Activated naive CD4-positive, alpha-beta T cell treated with anti-CD3 and anti-CD28 coated beads, Interleukin-2, amount 50 U/mL, for 24 hours (primary cell): ENCODE data around the gene TBC1D7.
"Not testable (repeated sequence)": the region's sequence is repeated elsewhere in the genome, so short reads cannot be mapped to it uniquely, and the experiment has no call there.

Source experiments
- H3K27ac Mint-ChIP-seq: one replicate; pipeline ENCODE4 v1.8.0; 2021; ENCODE audit warnings: mild to moderate bottlenecking, mixed read lengths
- H3K27me3 Mint-ChIP-seq: one replicate; pipeline ENCODE4 v1.8.0; 2021; ENCODE audit warnings: mixed read lengths
- H3K36me3 Mint-ChIP-seq: one replicate; pipeline ENCODE4 v1.8.0; 2021; ENCODE audit warnings: mixed read lengths
- H3K4me1 Mint-ChIP-seq: one replicate; pipeline ENCODE4 v1.8.0; 2021; ENCODE audit warnings: mixed read lengths
- H3K4me3 Mint-ChIP-seq: one replicate; pipeline ENCODE4 v1.8.0; 2021; ENCODE audit warnings: mild to moderate bottlenecking, mixed read lengths
- H3K9me3 Mint-ChIP-seq: one replicate; pipeline ENCODE4 v1.8.0; 2021; ENCODE audit warnings: mixed read lengths

TBC1D7 gene

DNA sequence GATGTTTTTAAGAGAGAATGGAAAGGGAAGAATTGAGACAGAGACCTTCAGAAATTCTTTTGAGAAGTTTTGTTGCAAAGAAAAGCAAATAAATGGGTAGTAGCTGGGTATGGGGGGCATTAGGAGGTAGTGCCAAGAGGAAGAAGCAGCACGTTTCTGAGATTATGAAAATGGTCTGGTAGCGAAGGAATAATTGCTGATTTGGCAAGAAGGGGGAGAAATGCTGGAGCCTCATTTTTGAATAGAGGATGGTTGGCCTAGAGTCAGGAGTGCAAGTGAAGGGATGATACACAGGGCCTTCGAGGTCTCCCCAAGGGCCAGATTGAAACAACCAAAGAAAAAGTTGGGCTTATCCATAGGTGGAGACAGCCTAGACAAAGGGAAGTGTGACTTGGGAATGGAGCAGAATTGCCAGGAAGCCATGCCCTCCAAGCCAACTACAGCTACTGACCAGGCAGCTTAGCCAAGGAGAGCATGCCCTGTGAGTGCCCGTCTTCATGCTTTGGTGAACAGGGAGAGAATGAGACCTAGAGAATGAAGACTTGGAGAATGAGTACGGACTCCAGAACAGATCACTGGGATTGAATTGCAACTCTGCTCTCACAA lies 14.2 kb upstream of the TBC1D7 start:
- Mint-ChIP-seq H3K4me3 (no peak overlapping the region), H3K27ac (no peak overlapping the region), H3K4me1 (no peaks in the 10 kb centered on the region)

DNA sequence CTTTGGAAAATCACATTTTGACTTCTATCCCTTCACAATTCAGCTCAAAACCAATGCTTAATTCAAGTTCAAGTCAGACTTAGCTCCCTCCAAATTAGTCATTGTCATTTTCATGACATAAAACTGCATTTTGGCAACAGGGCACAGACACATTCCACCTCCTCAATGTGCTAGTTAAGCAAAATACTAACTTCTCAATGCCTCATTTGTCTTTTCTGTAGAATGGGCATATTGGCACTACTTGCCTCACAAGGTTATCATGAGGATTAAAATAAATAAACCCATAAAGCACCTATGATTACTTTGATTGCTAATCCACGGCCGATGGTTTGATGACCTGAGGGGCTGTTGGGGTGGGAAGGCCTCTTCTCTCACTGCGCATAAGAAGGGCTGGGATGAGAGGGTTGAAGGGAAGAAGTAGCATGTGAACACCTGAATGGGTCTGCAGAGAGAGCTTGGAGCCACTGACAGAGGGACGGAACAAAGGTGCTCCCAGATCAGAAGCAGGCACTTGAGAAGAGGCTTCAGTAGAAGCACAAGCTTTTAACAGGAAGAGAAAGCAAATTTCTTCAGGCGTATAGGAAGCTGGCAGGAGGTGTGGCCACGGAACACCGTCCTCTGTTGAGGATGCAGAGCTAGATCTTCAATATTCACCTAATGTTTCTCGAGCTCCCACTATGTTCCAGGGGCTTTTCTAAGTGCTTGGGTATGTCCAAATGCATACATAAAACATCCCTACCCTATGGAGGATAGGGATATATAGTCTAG lies 11.7 kb upstream of the TBC1D7 start:
- no peak overlapping the region for H3K4me3 Mint-ChIP-seq
- H3K9me3 Mint-ChIP-seq, result peaks cover 8% of the 10 kb centered on the region
- peaks cover 4% of the 10 kb centered on the region for H3K36me3 Mint-ChIP-seq
- H3K27ac Mint-ChIP-seq, result no peak overlapping the region
- H3K4me1 Mint-ChIP-seq, result peaks cover 6% of the 10 kb centered on the region
- H3K27me3 Mint-ChIP-seq, result no peaks in the 10 kb centered on the region

More for the DNA sequence above, 14.2 kb upstream of the TBC1D7 start:
- H3K27me3 Mint-ChIP-seq, result no peaks in the 10 kb centered on the region
- peaks cover 8% of the 10 kb centered on the region for H3K9me3 Mint-ChIP-seq
- peaks cover 4% of the 10 kb centered on the region for H3K36me3 Mint-ChIP-seq

DNA sequence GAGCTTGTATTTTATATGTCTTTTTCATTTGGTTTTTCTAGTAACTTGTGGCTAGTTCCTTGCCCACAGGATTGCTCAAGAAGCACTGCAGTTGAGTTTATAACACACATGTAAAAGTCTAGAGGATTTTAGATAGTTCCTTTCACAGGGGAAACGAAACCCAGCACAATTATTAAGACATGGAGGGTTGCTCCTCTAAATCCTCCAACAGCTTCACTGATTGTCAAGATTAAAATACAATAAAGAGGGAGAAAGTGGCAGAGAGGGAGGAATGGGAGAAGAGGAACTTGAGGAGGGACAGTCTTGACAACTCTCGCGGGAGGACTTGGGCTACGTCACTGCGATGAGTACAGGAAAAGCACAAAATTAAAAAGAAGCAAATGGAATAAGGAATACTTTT lies 9.7 kb upstream of the TBC1D7 start:
- no peak overlapping the region for H3K27ac Mint-ChIP-seq
- peaks cover 8% of the 10 kb centered on the region for H3K9me3 Mint-ChIP-seq
- H3K36me3 Mint-ChIP-seq, result peaks cover 4% of the 10 kb centered on the region
- H3K4me3 Mint-ChIP-seq, result no peak overlapping the region
- no peaks in the 10 kb centered on the region for H3K27me3 Mint-ChIP-seq
- H3K4me1 Mint-ChIP-seq, result peaks cover 10% of the 10 kb centered on the region

DNA sequence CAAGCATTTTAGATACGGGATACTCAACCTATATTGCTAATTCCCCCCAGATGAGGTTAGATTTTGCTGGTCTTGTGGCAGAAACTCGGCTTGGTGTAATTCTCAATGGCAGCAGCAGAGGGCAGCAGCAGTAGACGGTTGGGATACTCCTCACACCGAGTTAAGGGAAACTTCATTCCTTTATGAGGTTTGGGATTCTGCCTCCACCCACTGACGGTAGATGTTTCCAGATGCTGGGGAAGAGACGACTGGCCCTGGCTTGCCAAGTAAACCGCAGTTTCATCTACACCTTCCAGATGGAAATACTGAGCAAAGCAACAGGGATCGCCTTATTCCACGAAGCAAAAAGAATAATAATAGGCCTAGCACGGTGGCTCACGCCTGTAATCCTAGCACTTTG lies 8.2 kb upstream of the TBC1D7 start:
- H3K27me3 Mint-ChIP-seq, result no peaks in the 10 kb centered on the region
- H3K4me3 Mint-ChIP-seq, result no peak overlapping the region
- no peak overlapping the region for H3K27ac Mint-ChIP-seq
- no peaks in the 10 kb centered on the region for H3K9me3 Mint-ChIP-seq
- H3K4me1 Mint-ChIP-seq, result peaks cover 10% of the 10 kb centered on the region
- H3K36me3 Mint-ChIP-seq, result no peaks in the 10 kb centered on the region

DNA sequence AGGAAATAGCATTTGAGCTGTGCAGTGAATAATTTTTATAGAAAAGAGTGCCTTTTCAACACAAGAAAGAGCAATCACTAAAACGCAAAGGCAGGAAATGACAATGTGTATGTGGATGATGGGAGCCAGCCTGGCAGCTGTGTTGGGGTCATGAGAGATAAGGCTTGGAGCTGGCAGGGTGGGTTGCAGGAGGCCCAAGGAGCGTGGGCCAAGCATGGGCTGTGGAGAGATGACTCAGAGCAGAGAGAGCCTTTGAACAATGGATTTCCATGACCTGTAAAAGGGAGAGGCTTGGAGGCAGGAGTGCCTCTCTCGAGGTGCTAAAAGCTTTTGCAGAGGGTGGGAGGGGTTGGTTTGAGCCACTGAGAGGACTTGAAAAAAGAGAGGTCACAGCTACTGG lies 6.6 kb upstream of the TBC1D7 start:
- Mint-ChIP-seq H3K27me3 (no peaks in the 10 kb centered on the region), H3K36me3 (no peaks in the 10 kb centered on the region), H3K4me1 (peaks cover 10% of the 10 kb centered on the region), H3K4me3 (no peak overlapping the region), H3K27ac (peak overlapping the region; percentile 19), H3K9me3 (no peaks in the 10 kb centered on the region)

DNA sequence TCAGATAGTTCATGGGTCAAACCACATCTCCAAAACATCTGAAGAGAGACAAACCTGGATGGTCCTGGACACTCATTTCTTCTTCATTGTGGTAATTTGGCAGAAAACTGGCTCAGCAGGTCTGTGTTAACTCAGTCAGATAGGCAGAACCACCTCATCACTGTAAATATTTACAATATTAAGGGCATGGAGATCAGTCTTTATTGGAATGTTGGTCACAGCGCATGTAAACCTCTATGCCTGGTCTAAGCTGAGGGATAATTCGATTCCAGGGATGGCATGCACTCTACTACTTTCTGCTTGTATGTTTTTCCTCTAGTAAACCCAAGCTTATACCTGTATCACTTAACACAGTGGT lies 4.0 kb upstream of the TBC1D7 start:
- no peak overlapping the region for H3K4me3 Mint-ChIP-seq
- H3K9me3 Mint-ChIP-seq, result no peaks in the 10 kb centered on the region
- no peaks in the 10 kb centered on the region for H3K36me3 Mint-ChIP-seq
- no peaks in the 10 kb centered on the region for H3K27me3 Mint-ChIP-seq
- no peak overlapping the region for H3K27ac Mint-ChIP-seq
- H3K4me1 Mint-ChIP-seq, result peaks cover 23% of the 10 kb centered on the region

DNA sequence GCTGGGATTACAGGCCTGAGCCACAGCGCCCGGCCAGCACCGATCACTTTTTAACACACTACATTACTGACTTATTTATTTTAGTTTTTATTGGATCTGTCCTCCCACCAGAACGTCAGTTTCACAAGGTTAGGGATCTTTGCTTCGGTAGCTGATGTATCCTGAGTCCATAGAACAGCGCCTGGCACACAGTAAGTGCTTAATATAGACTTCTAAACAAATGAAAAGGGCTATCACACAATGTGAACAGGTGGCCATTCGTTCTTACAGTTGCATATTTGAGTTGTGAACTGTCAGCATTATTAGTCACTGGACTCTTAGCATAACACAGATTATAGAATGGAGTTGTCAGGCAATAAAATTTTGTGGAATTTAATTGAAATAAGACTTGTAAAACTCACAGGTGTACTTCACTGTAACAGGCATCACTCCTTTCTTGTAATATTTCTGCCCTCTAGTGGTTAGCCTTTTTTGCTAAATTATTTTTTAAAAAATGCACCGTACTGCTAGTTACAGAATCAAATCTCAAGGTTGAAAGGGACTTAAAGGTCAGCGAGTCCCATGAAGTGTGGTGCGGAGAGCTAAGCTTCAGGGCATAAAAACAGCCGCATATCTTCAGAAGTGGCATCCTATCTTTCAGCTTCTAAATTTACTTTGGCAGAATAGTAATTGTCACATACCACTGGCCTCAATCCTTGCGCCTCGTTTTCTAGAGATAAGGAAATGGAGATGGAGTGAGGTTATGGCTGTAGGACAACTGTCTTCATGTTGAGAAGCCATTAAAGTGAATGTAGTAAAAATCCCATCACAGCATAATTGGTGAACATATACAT lies 3.4 kb upstream of the TBC1D7 start:
- H3K4me1 Mint-ChIP-seq, result peaks cover 29% of the 10 kb centered on the region
- no peak overlapping the region for H3K27ac Mint-ChIP-seq
- H3K27me3 Mint-ChIP-seq, result no peaks in the 10 kb centered on the region
- H3K36me3 Mint-ChIP-seq, result no peaks in the 10 kb centered on the region
- H3K4me3 Mint-ChIP-seq, result no peak overlapping the region
- no peaks in the 10 kb centered on the region for H3K9me3 Mint-ChIP-seq

DNA sequence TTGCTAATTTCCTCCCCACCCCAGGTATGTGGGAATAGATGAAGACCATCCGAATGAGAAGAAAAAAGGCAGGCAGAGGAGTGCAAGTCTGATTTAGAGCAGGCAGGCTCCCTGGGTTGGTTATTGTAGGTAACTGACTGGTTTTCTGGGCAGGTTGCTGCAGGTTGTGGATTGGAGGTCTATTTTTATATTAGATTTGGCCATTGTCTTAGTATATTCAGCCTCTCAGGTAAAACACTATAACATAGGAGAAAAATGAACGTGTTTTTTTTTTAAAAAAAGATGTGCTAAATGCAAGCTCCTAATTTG lies 492 bp upstream of the TBC1D7 start:
- H3K36me3 Mint-ChIP-seq, result peaks cover 4% of the 10 kb centered on the region
- no peaks in the 10 kb centered on the region for H3K27me3 Mint-ChIP-seq
- H3K4me3 Mint-ChIP-seq, result peak overlapping the region; percentile 93
- peaks cover 26% of the 10 kb centered on the region for H3K4me1 Mint-ChIP-seq
- peak overlapping the region; percentile 94 for H3K27ac Mint-ChIP-seq
- no peaks in the 10 kb centered on the region for H3K9me3 Mint-ChIP-seq

DNA sequence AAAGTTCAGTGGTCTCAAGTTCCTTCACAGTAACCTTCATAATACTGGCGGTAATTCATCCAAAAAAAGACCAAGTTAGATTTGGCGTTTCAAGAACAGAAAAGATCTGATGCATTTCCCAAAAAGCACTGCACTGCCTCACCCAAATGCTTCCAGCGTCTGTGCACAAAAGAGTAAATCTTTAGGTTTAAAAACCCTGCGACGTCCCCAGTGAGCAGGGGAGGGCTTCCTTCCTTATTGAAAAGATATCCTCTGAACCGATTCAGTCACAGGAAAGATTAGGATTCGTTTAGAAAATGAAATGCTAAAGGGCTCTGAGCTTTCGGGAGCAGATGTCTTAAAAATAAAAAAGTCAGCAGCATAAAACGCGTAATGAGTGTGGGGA lies 654 bp downstream of the TBC1D7 start:
- Mint-ChIP-seq H3K4me1 (peaks cover 26% of the 10 kb centered on the region), H3K27ac (peak overlapping the region; percentile 85), H3K36me3 (peaks cover 7% of the 10 kb centered on the region), H3K9me3 (no peaks in the 10 kb centered on the region), H3K27me3 (no peaks in the 10 kb centered on the region), H3K4me3 (peak overlapping the region; percentile 93)

DNA sequence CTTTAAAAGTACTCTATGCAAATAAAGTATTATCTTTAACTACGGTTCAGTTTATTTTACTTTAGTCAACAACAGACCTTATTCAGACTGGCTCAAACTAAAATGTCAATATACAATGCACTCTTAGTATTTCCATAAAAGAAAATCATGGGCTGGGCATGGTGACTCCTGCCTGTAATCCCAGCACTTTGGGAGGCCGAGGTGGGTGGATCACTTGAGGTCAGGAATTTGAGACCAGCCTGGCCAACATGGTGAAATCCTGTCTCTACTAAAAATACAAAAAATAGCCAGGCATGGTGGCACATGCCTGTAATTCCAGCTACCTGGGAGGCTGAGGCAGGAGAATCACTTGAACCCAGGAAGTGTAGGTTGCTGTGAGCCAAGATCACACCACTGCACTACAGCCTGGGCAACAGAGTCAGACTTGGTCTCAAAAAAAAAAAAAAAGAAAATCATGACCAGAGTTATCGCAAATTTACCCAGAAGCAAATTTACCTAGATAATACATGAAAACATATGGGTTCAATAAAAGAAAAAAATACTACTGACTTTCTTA lies 2.2 kb downstream of the TBC1D7 start:
- peaks cover 26% of the 10 kb centered on the region for H3K4me1 Mint-ChIP-seq
- H3K27me3 Mint-ChIP-seq, H3K9me3 Mint-ChIP-seq, H3K27ac Mint-ChIP-seq: not testable (repeated sequence)
- peak overlapping the region; percentile 66 for H3K4me3 Mint-ChIP-seq
- H3K36me3 Mint-ChIP-seq, result peaks cover 13% of the 10 kb centered on the region

DNA sequence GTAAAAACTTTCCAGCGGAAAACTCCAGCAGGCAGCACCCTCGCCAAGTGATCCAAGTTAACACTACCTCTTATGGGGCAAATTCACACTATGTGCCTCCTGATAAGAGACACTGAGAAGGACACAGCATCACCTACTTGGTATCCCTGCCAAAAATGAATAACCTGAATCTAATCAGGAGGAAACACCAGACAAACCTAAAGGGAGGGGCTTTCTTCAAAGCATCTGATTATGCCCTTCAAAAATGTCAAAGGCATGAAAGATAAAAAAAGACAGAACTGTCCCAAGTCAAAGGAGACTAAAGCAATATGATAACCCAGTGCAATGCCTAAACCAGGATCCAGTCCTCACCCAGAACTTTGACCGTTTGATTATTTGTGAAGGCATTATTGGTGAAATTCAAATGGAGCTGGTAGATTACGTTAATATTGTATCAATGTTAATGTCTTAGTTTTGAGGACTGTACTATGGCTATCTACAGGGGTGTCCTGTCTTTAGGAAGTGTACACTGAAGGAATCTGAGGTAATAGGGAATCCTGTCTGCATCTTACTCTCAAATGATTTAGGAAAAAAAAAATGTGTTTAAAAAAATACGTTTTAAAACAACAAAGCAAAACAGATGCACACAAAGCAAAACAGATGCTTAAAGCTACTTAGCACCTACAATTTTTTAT lies 8.3 kb downstream of the TBC1D7 start:
- no peak overlapping the region for H3K4me3 Mint-ChIP-seq
- H3K4me1 Mint-ChIP-seq, result no peaks in the 10 kb centered on the region
- no peak overlapping the region for H3K27ac Mint-ChIP-seq
- H3K36me3 Mint-ChIP-seq, result peaks cover 36% of the 10 kb centered on the region
- H3K27me3 Mint-ChIP-seq, result no peaks in the 10 kb centered on the region
- no peaks in the 10 kb centered on the region for H3K9me3 Mint-ChIP-seq

DNA sequence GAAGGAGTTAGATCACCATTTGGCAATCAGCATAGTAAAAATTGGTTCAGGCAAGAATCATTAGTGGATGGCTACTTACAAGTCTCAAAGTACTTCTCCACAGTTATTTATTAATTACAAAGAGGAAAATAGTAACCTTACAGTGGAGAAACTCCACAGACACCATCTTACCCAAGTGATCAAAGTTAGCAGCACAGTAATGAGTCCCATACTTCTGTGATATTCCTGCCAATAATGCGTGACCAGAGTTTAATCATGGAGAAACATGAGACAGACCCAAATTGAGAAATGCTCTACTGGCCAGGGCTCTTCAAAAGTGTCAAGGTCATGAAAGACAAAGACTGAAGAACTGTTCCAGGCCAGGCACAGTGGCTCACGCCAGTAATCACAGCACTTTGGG lies 9.5 kb downstream of the TBC1D7 start:
- no peak overlapping the region for H3K27ac Mint-ChIP-seq
- H3K36me3 Mint-ChIP-seq, result peaks cover 35% of the 10 kb centered on the region
- H3K27me3 Mint-ChIP-seq, result no peaks in the 10 kb centered on the region
- no peak overlapping the region for H3K4me3 Mint-ChIP-seq
- no peaks in the 10 kb centered on the region for H3K4me1 Mint-ChIP-seq
- H3K9me3 Mint-ChIP-seq, result no peaks in the 10 kb centered on the region

DNA sequence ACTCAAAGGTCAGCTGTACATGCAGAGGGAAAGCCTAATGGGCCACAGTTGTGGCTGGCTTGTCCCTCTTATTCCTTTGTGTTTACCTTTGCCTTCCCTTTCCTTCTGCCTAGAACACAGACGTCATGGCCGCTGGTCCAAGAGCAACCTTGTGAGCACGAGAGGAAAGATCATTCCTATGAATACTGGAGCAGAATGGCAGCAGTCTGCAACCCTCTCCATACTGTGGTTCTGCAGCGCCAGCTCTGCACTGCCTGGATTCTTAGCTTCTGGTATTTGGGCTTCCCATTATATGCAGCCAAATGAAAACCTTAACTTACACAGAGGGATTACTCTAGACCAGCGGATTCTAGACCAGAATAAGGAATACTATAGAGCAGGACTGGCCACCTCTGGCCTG lies 12.4 kb downstream of the TBC1D7 start:
- peaks cover 4% of the 10 kb centered on the region for H3K4me1 Mint-ChIP-seq
- no peaks in the 10 kb centered on the region for H3K9me3 Mint-ChIP-seq
- H3K27me3 Mint-ChIP-seq, result no peaks in the 10 kb centered on the region
- no peak overlapping the region for H3K4me3 Mint-ChIP-seq
- no peak overlapping the region for H3K27ac Mint-ChIP-seq
- H3K36me3 Mint-ChIP-seq, result peaks cover 38% of the 10 kb centered on the region

DNA sequence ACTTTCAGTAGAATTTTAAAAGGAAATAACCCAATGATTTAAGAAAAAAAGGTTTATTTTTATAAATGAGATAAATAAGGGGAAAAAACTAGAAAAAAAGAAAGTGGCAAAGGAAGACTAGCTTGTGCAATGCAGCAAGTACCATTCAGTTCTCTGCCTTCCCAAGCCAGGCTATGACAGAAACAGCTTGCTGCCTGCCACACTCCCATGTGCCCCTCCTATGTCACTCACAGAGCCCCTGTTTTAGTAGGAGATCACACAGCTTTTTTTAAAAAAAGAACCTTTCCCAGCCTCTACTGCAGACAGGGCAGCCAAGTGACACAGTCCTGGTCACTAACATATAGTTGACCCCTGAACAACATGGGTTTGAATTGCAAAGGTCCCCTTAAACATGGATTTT lies 13.5 kb downstream of the TBC1D7 start:
- Mint-ChIP-seq H3K36me3 (peaks cover 31% of the 10 kb centered on the region), H3K4me3 (no peak overlapping the region), H3K9me3 (no peaks in the 10 kb centered on the region), H3K27me3 (no peaks in the 10 kb centered on the region), H3K27ac (no peak overlapping the region), H3K4me1 (peaks cover 4% of the 10 kb centered on the region)

DNA sequence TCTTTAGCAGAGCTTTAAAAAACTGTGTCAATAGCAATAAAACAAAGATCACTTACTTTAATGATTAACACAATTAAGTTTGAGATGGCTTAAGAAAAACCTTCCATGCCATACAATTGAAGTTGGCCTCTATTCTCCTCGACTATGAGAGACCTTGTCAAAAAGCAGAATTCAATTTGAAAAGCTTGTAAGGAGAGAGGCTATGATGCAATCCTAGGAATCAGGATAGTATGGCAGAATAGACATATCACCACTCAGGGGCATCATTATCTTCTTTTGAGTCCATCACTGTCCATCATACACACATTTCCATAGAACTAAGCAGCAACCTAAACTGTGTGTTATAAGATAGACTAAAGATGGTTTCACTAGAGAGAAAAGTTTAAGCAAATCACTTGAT lies 17.2 kb downstream of the TBC1D7 start:
- Mint-ChIP-seq H3K36me3 (peaks cover 34% of the 10 kb centered on the region), H3K4me1 (peaks cover 7% of the 10 kb centered on the region), H3K9me3 (no peaks in the 10 kb centered on the region), H3K27ac (no peak overlapping the region), H3K27me3 (no peaks in the 10 kb centered on the region), H3K4me3 (no peak overlapping the region)
